ENCODE results near the gene MGME1.
"Not testable (repeated sequence)": the region's sequence is repeated elsewhere in the genome, so short reads cannot be mapped to it uniquely, and the experiment has no call there.

Gene MGME1

GRCh38 chr20:17998446-17998845 lies 29.6 kb downstream of the MGME1 start:
- DNase-seq: no peak

GRCh38 chr20:17999566-17999965 lies 30.7 kb downstream of the MGME1 start:
- DNase-seq: no peak

- no peak for DNase-seq
These were observed 32.5 kb downstream of the MGME1 start for GRCh38 chr20:18001131-18001921.

GRCh38 chr20:18003897-18004296 lies 35.1 kb downstream of the MGME1 start:
- DNase-seq: no peak

GRCh38 chr20:18004384-18005031 lies 35.7 kb downstream of the MGME1 start:
- no peak for DNase-seq

GRCh38 chr20:18005170-18005989 lies 36.6 kb downstream of the MGME1 start:
- DNase-seq: no peak

- DNase-seq: no peak
These were observed 37.2 kb downstream of the MGME1 start for GRCh38 chr20:18005990-18006364.

GRCh38 chr20:18006684-18007083 lies 37.9 kb downstream of the MGME1 start:
- no peak for DNase-seq

GRCh38 chr20:18007534-18008292 lies 38.9 kb downstream of the MGME1 start:
- no peak for DNase-seq

GRCh38 chr20:18009116-18009515 lies 40.3 kb downstream of the MGME1 start:
- no peak for DNase-seq

GRCh38 chr20:18011482-18011881 lies 42.7 kb downstream of the MGME1 start:
- no peak for DNase-seq

- DNase-seq: no peak
These were observed 43.3 kb downstream of the MGME1 start for GRCh38 chr20:18011951-18012645.

GRCh38 chr20:18012901-18013300 lies 44.1 kb downstream of the MGME1 start:
- DNase-seq: no peak

GRCh38 chr20:18014411-18014810 lies 45.6 kb downstream of the MGME1 start:
- DNase-seq: no peak

- no peak for DNase-seq
These were observed 48.0 kb downstream of the MGME1 start for GRCh38 chr20:18016772-18017171.

- DNase-seq: no peak
These were observed 49.3 kb downstream of the MGME1 start for GRCh38 chr20:18018100-18018499.

- DNase-seq: no peak
These were observed 50.2 kb downstream of the MGME1 start for GRCh38 chr20:18019068-18019467.

GRCh38 chr20:18020931-18021330 lies 52.1 kb downstream of the MGME1 start:
- DNase-seq: no peak

GRCh38 chr20:18024606-18025127 lies 55.8 kb downstream of the MGME1 start:
- no peak for DNase-seq

GRCh38 chr20:18027011-18027410 lies 58.2 kb downstream of the MGME1 start:
- not testable (repeated sequence) for DNase-seq

- DNase-seq: no peak
These were observed 61.2 kb downstream of the MGME1 start for GRCh38 chr20:18030020-18030419.

- no peak for DNase-seq
These were observed 62.2 kb downstream of the MGME1 start for GRCh38 chr20:18031050-18031449.
